ENCODE results near the gene ELN.

The ELN gene

GRCh38 chr7:74093671-74094223 is 65.8 kb downstream of the ELN start:
- DNase-seq (ENCODE audit: low read depth), result no peak

DNA sequence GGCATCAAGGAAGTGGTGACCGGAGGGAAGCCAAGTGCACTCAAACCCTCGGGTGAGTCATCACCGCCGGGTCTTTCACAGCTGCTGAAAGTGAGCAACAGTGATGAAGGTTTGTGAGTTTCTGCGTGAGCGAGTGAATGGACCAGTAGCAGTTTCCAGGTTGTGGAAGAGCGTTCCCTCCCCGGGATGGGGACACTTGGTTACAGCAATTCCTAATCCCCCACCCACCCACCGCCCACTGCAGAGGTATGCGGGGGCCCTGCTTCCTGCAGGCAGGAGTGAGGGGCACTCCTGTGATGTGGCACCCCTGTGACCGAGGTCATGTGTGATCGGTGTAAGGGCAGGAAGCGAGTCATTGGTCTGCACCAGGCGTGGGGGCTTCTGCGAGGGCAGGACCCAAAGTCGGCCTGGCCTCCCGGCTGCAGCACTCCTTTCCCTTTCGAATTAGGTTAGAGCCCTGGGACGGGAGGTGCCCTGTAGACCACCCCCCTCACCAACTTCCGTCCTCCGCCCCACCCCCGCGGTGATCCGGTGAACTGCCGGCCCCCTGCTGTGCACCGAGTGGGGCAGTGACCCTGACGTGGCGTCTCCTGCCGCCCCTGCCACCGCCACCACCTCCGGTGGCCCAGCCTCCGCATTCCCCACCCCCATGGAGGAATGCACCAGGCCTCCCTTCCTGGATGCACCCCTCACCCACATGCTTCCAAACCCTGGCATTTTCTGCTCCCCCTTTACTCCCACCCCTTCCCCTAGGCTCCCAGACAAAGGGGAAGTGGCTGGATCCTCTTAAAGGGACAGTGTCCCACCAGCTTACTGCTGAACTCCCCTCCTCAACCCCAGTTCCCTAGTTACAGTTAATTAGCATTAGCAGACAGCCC is 66.5 kb downstream of the ELN start:
- peak; percentile 73 for DNase-seq (ENCODE audit: low read depth)

DNA sequence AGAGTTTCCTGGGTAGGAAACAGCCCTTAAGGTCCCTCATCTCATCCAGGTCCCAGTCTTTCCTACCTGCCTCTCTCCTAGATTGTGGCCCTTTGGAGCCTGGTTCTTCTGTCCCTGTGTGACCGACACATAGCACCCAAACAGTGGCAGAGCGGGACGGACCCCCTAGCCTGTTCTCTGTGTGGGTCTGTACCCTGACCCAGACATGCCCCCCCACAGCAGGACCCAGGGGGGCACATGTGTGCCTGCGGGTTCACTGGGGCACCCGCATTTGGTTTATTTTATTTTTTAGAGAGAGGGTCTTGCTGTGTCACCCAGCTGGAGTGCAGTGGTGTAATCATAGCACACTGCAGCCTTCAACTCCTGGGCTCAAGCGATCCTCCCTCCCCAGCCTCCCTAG is 67.2 kb downstream of the ELN start:
- no peak for DNase-seq (ENCODE audit: low read depth)

GRCh38 chr7:74097937-74098614 is 70.1 kb downstream of the ELN start:
- no peak for DNase-seq (ENCODE audit: low read depth)

DNA sequence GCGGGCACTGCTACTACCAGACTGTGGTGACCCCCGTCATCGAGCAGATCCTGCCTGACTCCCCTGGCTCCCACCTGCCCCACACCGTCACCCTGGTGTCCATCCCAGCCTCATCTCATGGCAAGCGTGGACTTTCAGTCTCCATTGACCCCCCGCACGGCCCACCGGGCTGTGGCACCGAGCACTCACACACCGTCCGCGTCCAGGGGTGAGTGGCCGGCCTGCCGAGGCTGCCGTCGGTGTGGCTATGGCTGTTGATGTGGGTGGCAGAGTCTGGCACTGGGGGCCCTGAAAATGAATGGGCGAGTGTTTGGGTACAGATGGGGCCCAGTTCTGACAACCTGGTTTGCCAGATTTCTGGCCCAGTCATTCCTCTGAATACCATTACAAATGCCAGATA is 71.1 kb downstream of the ELN start:
- no peak for DNase-seq (ENCODE audit: low read depth)

- no peak for DNase-seq (ENCODE audit: low read depth)
These were observed 73.2 kb downstream of the ELN start for GRCh38 chr7:74101061-74101681.

GRCh38 chr7:74103219-74103772 is 75.3 kb downstream of the ELN start:
- DNase-seq (ENCODE audit: low read depth), result no peak

- no peak for DNase-seq (ENCODE audit: low read depth)
These were observed 76.7 kb downstream of the ELN start for GRCh38 chr7:74104702-74105101.

- no peak for DNase-seq (ENCODE audit: low read depth)
These were observed 78.0 kb downstream of the ELN start for GRCh38 chr7:74105992-74106391.

GRCh38 chr7:74106846-74107245 is 78.9 kb downstream of the ELN start:
- DNase-seq (ENCODE audit: low read depth), result no peak

GRCh38 chr7:74115326-74115725 is 87.4 kb downstream of the ELN start:
- no peak for DNase-seq (ENCODE audit: low read depth)

- no peak for DNase-seq (ENCODE audit: low read depth)
These were observed 88.4 kb downstream of the ELN start for GRCh38 chr7:74116356-74116755.
